ENCODE data around the gene AP5Z1. TPM values are rescaled to one million over a fixed set of nuclear protein-coding genes. Genes with fewer than 3 reads are reported as not detected.

The AP5Z1 gene
- 41.5 and 45.9 TPM in 2 replicates for total RNA-seq

GRCh38 chr7:4775250-4775847, at the start of gene AP5Z1:
Gene AP5Z1, plus strand, starts transcription at chr7:4775623. Its CDS starts 93 bp downstream, at chr7:4775716.
- peak within 1 kb of the TSS; percentile 95 for H3K4me3 Mint-ChIP-seq (ENCODE audit: low read depth)
- intact Hi-C loops (cut with micrococcal nuclease), result loop anchor here (1.0 kb wide), 3 partner anchors 29 to 198 kb away; no protein-coding TSS in a partner anchor

GRCh38 chr7:4725850-4726450, 49.5 kb upstream of the AP5Z1 start:
- no peak for DNase-seq (ENCODE audit: low spot score)
- Mint-ChIP-seq H3K9me3 (no peaks in the 10 kb centered on the region), H3K4me1 (ENCODE audit: low read depth) (peaks cover 25% of the 10 kb centered on the region), H3K27ac (peak overlapping the region; percentile 83), H3K4me3 (ENCODE audit: low read depth) (peak overlapping the region; percentile 84), H3K27me3 (ENCODE audit: low read depth) (no peaks in the 10 kb centered on the region), H3K36me3 (ENCODE audit: low read depth) (peaks cover 23% of the 10 kb centered on the region)
- intact Hi-C loops (cut with micrococcal nuclease), result loop anchor here (2.0 kb wide), 1 partner anchor 19 kb away; no protein-coding TSS in a partner anchor

More at GRCh38 chr7:4775250-4775847, at the start of gene AP5Z1:
- Mint-ChIP-seq H3K36me3 (ENCODE audit: low read depth) (peaks cover 22% of the 10 kb centered on the region), H3K27ac (peak within 1 kb of the TSS; percentile 96), H3K4me1 (ENCODE audit: low read depth) (peaks cover 31% of the 10 kb centered on the region), H3K9me3 (no peaks in the 10 kb centered on the region), H3K27me3 (ENCODE audit: low read depth) (no peaks in the 10 kb centered on the region)
- DNase-seq (ENCODE audit: low spot score), result peak; percentile 90

GRCh38 chr7:4726566-4726965, 48.9 kb upstream of the AP5Z1 start:
- H3K4me3 Mint-ChIP-seq (ENCODE audit: low read depth), result no peak overlapping the region
- no peaks in the 10 kb centered on the region for H3K9me3 Mint-ChIP-seq
- peak overlapping the region; percentile 33 for H3K27ac Mint-ChIP-seq
- DNase-seq (ENCODE audit: low spot score), result no peak
- H3K4me1 Mint-ChIP-seq (ENCODE audit: low read depth), result peaks cover 25% of the 10 kb centered on the region
- intact Hi-C loops (cut with micrococcal nuclease), result no loop called here
- peaks cover 21% of the 10 kb centered on the region for H3K36me3 Mint-ChIP-seq (ENCODE audit: low read depth)
- no peaks in the 10 kb centered on the region for H3K27me3 Mint-ChIP-seq (ENCODE audit: low read depth)

GRCh38 chr7:4727914-4728705, 47.3 kb upstream of the AP5Z1 start:
- Mint-ChIP-seq H3K4me1 (ENCODE audit: low read depth) (peaks cover 27% of the 10 kb centered on the region), H3K36me3 (ENCODE audit: low read depth) (peaks cover 23% of the 10 kb centered on the region), H3K4me3 (ENCODE audit: low read depth) (no peak overlapping the region), H3K9me3 (no peaks in the 10 kb centered on the region), H3K27ac (no peak overlapping the region), H3K27me3 (ENCODE audit: low read depth) (no peaks in the 10 kb centered on the region)
- intact Hi-C loops (cut with micrococcal nuclease), result no loop called here
- DNase-seq (ENCODE audit: low spot score), result no peak

- H3K27me3 Mint-ChIP-seq (ENCODE audit: low read depth), result no peaks in the 10 kb centered on the region
- intact Hi-C loops (cut with micrococcal nuclease), result no loop called here
- H3K27ac Mint-ChIP-seq, result no peak overlapping the region
- peaks cover 20% of the 10 kb centered on the region for H3K36me3 Mint-ChIP-seq (ENCODE audit: low read depth)
- DNase-seq (ENCODE audit: low spot score), result no peak
- peaks cover 36% of the 10 kb centered on the region for H3K4me1 Mint-ChIP-seq (ENCODE audit: low read depth)
- no peak overlapping the region for H3K4me3 Mint-ChIP-seq (ENCODE audit: low read depth)
- no peaks in the 10 kb centered on the region for H3K9me3 Mint-ChIP-seq
Observed at GRCh38 chr7:4729266-4729665, 46.2 kb upstream of the AP5Z1 start.

GRCh38 chr7:4730276-4730675, 45.1 kb upstream of the AP5Z1 start:
- H3K4me1 Mint-ChIP-seq (ENCODE audit: low read depth), result peaks cover 32% of the 10 kb centered on the region
- no peak overlapping the region for H3K27ac Mint-ChIP-seq
- no peak overlapping the region for H3K4me3 Mint-ChIP-seq (ENCODE audit: low read depth)
- intact Hi-C loops (cut with micrococcal nuclease), result no loop called here
- H3K36me3 Mint-ChIP-seq (ENCODE audit: low read depth), result peaks cover 17% of the 10 kb centered on the region
- no peaks in the 10 kb centered on the region for H3K27me3 Mint-ChIP-seq (ENCODE audit: low read depth)
- no peaks in the 10 kb centered on the region for H3K9me3 Mint-ChIP-seq
- DNase-seq (ENCODE audit: low spot score), result no peak

- no peaks in the 10 kb centered on the region for H3K9me3 Mint-ChIP-seq
- peaks cover 17% of the 10 kb centered on the region for H3K36me3 Mint-ChIP-seq (ENCODE audit: low read depth)
- H3K4me3 Mint-ChIP-seq (ENCODE audit: low read depth), result no peak overlapping the region
- peaks cover 27% of the 10 kb centered on the region for H3K4me1 Mint-ChIP-seq (ENCODE audit: low read depth)
- DNase-seq (ENCODE audit: low spot score), result no peak
- no peaks in the 10 kb centered on the region for H3K27me3 Mint-ChIP-seq (ENCODE audit: low read depth)
- no peak overlapping the region for H3K27ac Mint-ChIP-seq
- intact Hi-C loops (cut with micrococcal nuclease), result no loop called here
Observed at GRCh38 chr7:4730971-4731370, 44.5 kb upstream of the AP5Z1 start.

- H3K27me3 Mint-ChIP-seq (ENCODE audit: low read depth), result no peaks in the 10 kb centered on the region
- no peaks in the 10 kb centered on the region for H3K9me3 Mint-ChIP-seq
- intact Hi-C loops (cut with micrococcal nuclease), result no loop called here
- H3K4me3 Mint-ChIP-seq (ENCODE audit: low read depth), result no peak overlapping the region
- DNase-seq (ENCODE audit: low spot score), result no peak
- peaks cover 24% of the 10 kb centered on the region for H3K4me1 Mint-ChIP-seq (ENCODE audit: low read depth)
- peaks cover 17% of the 10 kb centered on the region for H3K36me3 Mint-ChIP-seq (ENCODE audit: low read depth)
- H3K27ac Mint-ChIP-seq, result no peak overlapping the region
Observed at GRCh38 chr7:4731803-4732202, 43.6 kb upstream of the AP5Z1 start.

- H3K4me3 Mint-ChIP-seq (ENCODE audit: low read depth), result no peak overlapping the region
- no peak for DNase-seq (ENCODE audit: low spot score)
- H3K36me3 Mint-ChIP-seq (ENCODE audit: low read depth), result peaks cover 13% of the 10 kb centered on the region
- no peaks in the 10 kb centered on the region for H3K9me3 Mint-ChIP-seq
- peak overlapping the region; percentile 28 for H3K27ac Mint-ChIP-seq
- peaks cover 36% of the 10 kb centered on the region for H3K4me1 Mint-ChIP-seq (ENCODE audit: low read depth)
- intact Hi-C loops (cut with micrococcal nuclease), result no loop called here
- no peaks in the 10 kb centered on the region for H3K27me3 Mint-ChIP-seq (ENCODE audit: low read depth)
Observed at GRCh38 chr7:4733936-4734528, 41.4 kb upstream of the AP5Z1 start.

- intact Hi-C loops (cut with micrococcal nuclease), result no loop called here
- Mint-ChIP-seq H3K27ac (no peak overlapping the region), H3K4me1 (ENCODE audit: low read depth) (peaks cover 43% of the 10 kb centered on the region), H3K36me3 (ENCODE audit: low read depth) (peaks cover 15% of the 10 kb centered on the region), H3K9me3 (no peaks in the 10 kb centered on the region), H3K4me3 (ENCODE audit: low read depth) (no peak overlapping the region), H3K27me3 (ENCODE audit: low read depth) (no peaks in the 10 kb centered on the region)
- no peak for DNase-seq (ENCODE audit: low spot score)
Observed at GRCh38 chr7:4734587-4735345, 40.7 kb upstream of the AP5Z1 start.

- Mint-ChIP-seq H3K4me1 (ENCODE audit: low read depth) (peaks cover 42% of the 10 kb centered on the region), H3K27me3 (ENCODE audit: low read depth) (no peaks in the 10 kb centered on the region), H3K9me3 (no peaks in the 10 kb centered on the region), H3K4me3 (ENCODE audit: low read depth) (no peak overlapping the region), H3K27ac (no peak overlapping the region), H3K36me3 (ENCODE audit: low read depth) (peaks cover 22% of the 10 kb centered on the region)
- intact Hi-C loops (cut with micrococcal nuclease), result no loop called here
- DNase-seq (ENCODE audit: low spot score), result no peak
Observed at GRCh38 chr7:4737300-4737699, 38.1 kb upstream of the AP5Z1 start.

All from activated T-helper 2 cell treated with anti-CD3 and anti-CD28 coated beads, Interferon-gamma antibody, Interleukin-2, Interleukin-4, amounts not matched to agents 10 μg/mL and 5 μg/mL and 100 μg/mL, durations not matched to agents 14 hours and 24 hours and 36 hours (primary cell).